Sigmoid colon (tissue), 4 donors: ENCODE data around the gene ESYT1.

Experiments
- POLR2A ChIP-seq, 2 donors: fragments of 450-650 bp; IDR thresholded peaks; one replicate each; pipeline ENCODE4 v1.6.1; 2016; ENCODE audit warnings: antibody characterized with exemption in 2 of 2, mild to moderate bottlenecking in 2 of 2, moderate library complexity in 2 of 2
- POLR2AphosphoS5 ChIP-seq, 4 donors: sonication (generic); formaldehyde crosslinking; IDR thresholded peaks; one replicate each; pipeline ENCODE4 v1.6.1; 2017; ENCODE audit warnings: antibody characterized with exemption in 4 of 4
- TF ChIP-seq, protein P1 (sequence below), 4 experiments: fragments of 450-650 bp in 3 of 4; fragments of 200-600 bp in 1 of 4; IDR thresholded peaks; one replicate each; pipeline ENCODE4 v1.5.1; 2016 to 2019; ENCODE audit warnings: antibody characterized with exemption in 4 of 4, mild to moderate bottlenecking in 3 of 4, moderate library complexity in 2 of 4

DNA sequence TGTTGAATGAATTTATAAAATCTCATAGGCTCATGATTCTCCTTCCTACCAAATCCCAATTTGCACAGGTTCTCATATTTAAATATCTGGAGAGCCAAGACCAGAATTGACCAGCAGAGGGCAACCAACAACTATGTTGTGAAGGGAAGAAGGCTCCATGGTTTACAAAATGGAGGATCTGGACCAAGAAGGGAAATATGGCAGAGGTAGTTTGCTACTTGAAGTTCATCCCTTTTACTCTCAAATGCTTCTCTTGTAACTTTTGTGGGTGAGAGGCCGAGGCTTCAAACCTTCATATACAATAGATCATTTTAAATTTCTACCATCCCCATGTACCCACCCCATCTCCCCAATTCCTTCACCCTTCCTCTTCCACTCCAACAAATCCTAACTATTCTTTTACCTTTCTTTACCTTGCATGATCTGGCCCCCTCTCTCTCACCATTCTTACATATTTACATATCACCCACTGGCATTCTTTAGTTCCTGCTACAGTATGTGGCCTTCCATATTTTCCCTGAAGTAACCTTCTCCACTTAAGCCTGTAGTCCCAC, 65.0 kb downstream of the ESYT1 start:
- TF ChIP-seq, protein P1, sequence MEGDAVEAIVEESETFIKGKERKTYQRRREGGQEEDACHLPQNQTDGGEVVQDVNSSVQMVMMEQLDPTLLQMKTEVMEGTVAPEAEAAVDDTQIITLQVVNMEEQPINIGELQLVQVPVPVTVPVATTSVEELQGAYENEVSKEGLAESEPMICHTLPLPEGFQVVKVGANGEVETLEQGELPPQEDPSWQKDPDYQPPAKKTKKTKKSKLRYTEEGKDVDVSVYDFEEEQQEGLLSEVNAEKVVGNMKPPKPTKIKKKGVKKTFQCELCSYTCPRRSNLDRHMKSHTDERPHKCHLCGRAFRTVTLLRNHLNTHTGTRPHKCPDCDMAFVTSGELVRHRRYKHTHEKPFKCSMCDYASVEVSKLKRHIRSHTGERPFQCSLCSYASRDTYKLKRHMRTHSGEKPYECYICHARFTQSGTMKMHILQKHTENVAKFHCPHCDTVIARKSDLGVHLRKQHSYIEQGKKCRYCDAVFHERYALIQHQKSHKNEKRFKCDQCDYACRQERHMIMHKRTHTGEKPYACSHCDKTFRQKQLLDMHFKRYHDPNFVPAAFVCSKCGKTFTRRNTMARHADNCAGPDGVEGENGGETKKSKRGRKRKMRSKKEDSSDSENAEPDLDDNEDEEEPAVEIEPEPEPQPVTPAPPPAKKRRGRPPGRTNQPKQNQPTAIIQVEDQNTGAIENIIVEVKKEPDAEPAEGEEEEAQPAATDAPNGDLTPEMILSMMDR (IDR thresholded peaks at IDR 0.05): peak; percentile 80 to 85 (median 82)
- no peak for TF ChIP-seq POLR2A (IDR thresholded peaks at IDR 0.05)
- TF ChIP-seq POLR2AphosphoS5 (IDR thresholded peaks at IDR 0.05): peak in 1 of 4 donors; percentile 23
